Measurements from ENCODE around the gene SPOCK1.

The SPOCK1 gene

GRCh38 chr5:137217599-137218200 lies 281.4 kb downstream of the SPOCK1 start:
- no peaks in the 10 kb centered on the region for H3K4me1 ChIP-seq (ENCODE audit: control insufficient read depth in 1 of 2, insufficient read depth in 2 of 2, low read length in 2 of 2)
- H3K27ac ChIP-seq (ENCODE audit: low read depth, low read length): no peak overlapping the region

GRCh38 chr5:137216976-137217598 lies 282.0 kb downstream of the SPOCK1 start:
- no peak overlapping the region for H3K27ac ChIP-seq (ENCODE audit: low read depth, low read length)
- no peak overlapping the region for H3K9ac ChIP-seq (ENCODE audit: low read depth in 1 of 2, low read length in 2 of 2)

More at GRCh38 chr5:137217599-137218200, 281.4 kb downstream of the SPOCK1 start:
- Histone ChIP-seq H3K36me3 (ENCODE audit: control insufficient read depth in 1 of 2, insufficient read depth in 2 of 2, low read length in 2 of 2) (no peaks in the 10 kb centered on the region), H3K9me3 (ENCODE audit: control insufficient read depth in 1 of 2, low read length in 2 of 2) (no peaks in the 10 kb centered on the region), H3K27me3 (ENCODE audit: control insufficient read depth in 1 of 2, insufficient read depth in 2 of 2, low read length in 2 of 2) (no peaks in the 10 kb centered on the region), H3K9ac (ENCODE audit: low read depth in 1 of 2, low read length in 2 of 2) (no peak overlapping the region), H3K4me3 (ENCODE audit: low read depth in 1 of 2, low read length in 2 of 2) (no peak overlapping the region)

GRCh38 chr5:137215780-137216179 lies 283.3 kb downstream of the SPOCK1 start:
- Histone ChIP-seq H3K27me3 (ENCODE audit: control insufficient read depth in 1 of 2, insufficient read depth in 2 of 2, low read length in 2 of 2) (no peaks in the 10 kb centered on the region), H3K4me3 (ENCODE audit: low read depth in 1 of 2, low read length in 2 of 2) (no peak overlapping the region), H3K4me1 (ENCODE audit: control insufficient read depth in 1 of 2, insufficient read depth in 2 of 2, low read length in 2 of 2) (no peaks in the 10 kb centered on the region), H3K36me3 (ENCODE audit: control insufficient read depth in 1 of 2, insufficient read depth in 2 of 2, low read length in 2 of 2) (no peaks in the 10 kb centered on the region), H3K27ac (ENCODE audit: low read depth, low read length) (no peak overlapping the region), H3K9me3 (ENCODE audit: control insufficient read depth in 1 of 2, low read length in 2 of 2) (no peaks in the 10 kb centered on the region), H3K9ac (ENCODE audit: low read depth in 1 of 2, low read length in 2 of 2) (no peak overlapping the region)

More at GRCh38 chr5:137216976-137217598, 282.0 kb downstream of the SPOCK1 start:
- Histone ChIP-seq H3K4me3 (ENCODE audit: low read depth in 1 of 2, low read length in 2 of 2) (no peak overlapping the region), H3K4me1 (ENCODE audit: control insufficient read depth in 1 of 2, insufficient read depth in 2 of 2, low read length in 2 of 2) (no peaks in the 10 kb centered on the region), H3K27me3 (ENCODE audit: control insufficient read depth in 1 of 2, insufficient read depth in 2 of 2, low read length in 2 of 2) (no peaks in the 10 kb centered on the region), H3K9me3 (ENCODE audit: control insufficient read depth in 1 of 2, low read length in 2 of 2) (no peaks in the 10 kb centered on the region), H3K36me3 (ENCODE audit: control insufficient read depth in 1 of 2, insufficient read depth in 2 of 2, low read length in 2 of 2) (no peaks in the 10 kb centered on the region)

- no peaks in the 10 kb centered on the region for H3K4me1 ChIP-seq (ENCODE audit: control insufficient read depth in 1 of 2, insufficient read depth in 2 of 2, low read length in 2 of 2)
- no peaks in the 10 kb centered on the region for H3K27me3 ChIP-seq (ENCODE audit: control insufficient read depth in 1 of 2, insufficient read depth in 2 of 2, low read length in 2 of 2)
- H3K9ac ChIP-seq (ENCODE audit: low read depth in 1 of 2, low read length in 2 of 2): no peak overlapping the region
- no peak overlapping the region for H3K27ac ChIP-seq (ENCODE audit: low read depth, low read length)
- H3K9me3 ChIP-seq (ENCODE audit: control insufficient read depth in 1 of 2, low read length in 2 of 2): no peaks in the 10 kb centered on the region
- no peak overlapping the region for H3K4me3 ChIP-seq (ENCODE audit: low read depth in 1 of 2, low read length in 2 of 2)
- H3K36me3 ChIP-seq (ENCODE audit: control insufficient read depth in 1 of 2, insufficient read depth in 2 of 2, low read length in 2 of 2): no peaks in the 10 kb centered on the region
Measured at GRCh38 chr5:137215261-137215660, 283.9 kb downstream of the SPOCK1 start.

GRCh38 chr5:137214446-137215189 lies 284.5 kb downstream of the SPOCK1 start:
- no peaks in the 10 kb centered on the region for H3K4me1 ChIP-seq (ENCODE audit: control insufficient read depth in 1 of 2, insufficient read depth in 2 of 2, low read length in 2 of 2)
- no peak overlapping the region for H3K9ac ChIP-seq (ENCODE audit: low read depth in 1 of 2, low read length in 2 of 2)
- H3K9me3 ChIP-seq (ENCODE audit: control insufficient read depth in 1 of 2, low read length in 2 of 2): no peaks in the 10 kb centered on the region
- no peak overlapping the region for H3K27ac ChIP-seq (ENCODE audit: low read depth, low read length)
- H3K36me3 ChIP-seq (ENCODE audit: control insufficient read depth in 1 of 2, insufficient read depth in 2 of 2, low read length in 2 of 2): no peaks in the 10 kb centered on the region
- no peak overlapping the region for H3K4me3 ChIP-seq (ENCODE audit: low read depth in 1 of 2, low read length in 2 of 2)
- H3K27me3 ChIP-seq (ENCODE audit: control insufficient read depth in 1 of 2, insufficient read depth in 2 of 2, low read length in 2 of 2): no peaks in the 10 kb centered on the region

GRCh38 chr5:137212471-137212870 lies 286.7 kb downstream of the SPOCK1 start:
- H3K4me1 ChIP-seq (ENCODE audit: control insufficient read depth in 1 of 2, insufficient read depth in 2 of 2, low read length in 2 of 2): no peaks in the 10 kb centered on the region
- no peaks in the 10 kb centered on the region for H3K27me3 ChIP-seq (ENCODE audit: control insufficient read depth in 1 of 2, insufficient read depth in 2 of 2, low read length in 2 of 2)
- no peak overlapping the region for H3K27ac ChIP-seq (ENCODE audit: low read depth, low read length)
- no peaks in the 10 kb centered on the region for H3K9me3 ChIP-seq (ENCODE audit: control insufficient read depth in 1 of 2, low read length in 2 of 2)
- H3K4me3 ChIP-seq (ENCODE audit: low read depth in 1 of 2, low read length in 2 of 2): no peak overlapping the region
- no peaks in the 10 kb centered on the region for H3K36me3 ChIP-seq (ENCODE audit: control insufficient read depth in 1 of 2, insufficient read depth in 2 of 2, low read length in 2 of 2)
- no peak overlapping the region for H3K9ac ChIP-seq (ENCODE audit: low read depth in 1 of 2, low read length in 2 of 2)

- no peaks in the 10 kb centered on the region for H3K4me1 ChIP-seq (ENCODE audit: control insufficient read depth in 1 of 2, insufficient read depth in 2 of 2, low read length in 2 of 2)
- H3K36me3 ChIP-seq (ENCODE audit: control insufficient read depth in 1 of 2, insufficient read depth in 2 of 2, low read length in 2 of 2): no peaks in the 10 kb centered on the region
- no peaks in the 10 kb centered on the region for H3K27me3 ChIP-seq (ENCODE audit: control insufficient read depth in 1 of 2, insufficient read depth in 2 of 2, low read length in 2 of 2)
- no peaks in the 10 kb centered on the region for H3K9me3 ChIP-seq (ENCODE audit: control insufficient read depth in 1 of 2, low read length in 2 of 2)
- H3K27ac ChIP-seq (ENCODE audit: low read depth, low read length): no peak overlapping the region
- no peak overlapping the region for H3K4me3 ChIP-seq (ENCODE audit: low read depth in 1 of 2, low read length in 2 of 2)
- H3K9ac ChIP-seq (ENCODE audit: low read depth in 1 of 2, low read length in 2 of 2): no peak overlapping the region
Measured at GRCh38 chr5:137209232-137209809, 289.8 kb downstream of the SPOCK1 start.

- no peaks in the 10 kb centered on the region for H3K27me3 ChIP-seq (ENCODE audit: control insufficient read depth in 1 of 2, insufficient read depth in 2 of 2, low read length in 2 of 2)
Measured at GRCh38 chr5:137207023-137207760, 291.9 kb downstream of the SPOCK1 start.

GRCh38 chr5:137206030-137206715 lies 293.0 kb downstream of the SPOCK1 start:
- no peak overlapping the region for H3K27ac ChIP-seq (ENCODE audit: low read depth, low read length)
- H3K27me3 ChIP-seq (ENCODE audit: control insufficient read depth in 1 of 2, insufficient read depth in 2 of 2, low read length in 2 of 2): no peaks in the 10 kb centered on the region
- H3K36me3 ChIP-seq (ENCODE audit: control insufficient read depth in 1 of 2, insufficient read depth in 2 of 2, low read length in 2 of 2): no peaks in the 10 kb centered on the region
- no peak overlapping the region for H3K4me3 ChIP-seq (ENCODE audit: low read depth in 1 of 2, low read length in 2 of 2)
- no peaks in the 10 kb centered on the region for H3K4me1 ChIP-seq (ENCODE audit: control insufficient read depth in 1 of 2, insufficient read depth in 2 of 2, low read length in 2 of 2)
- no peaks in the 10 kb centered on the region for H3K9me3 ChIP-seq (ENCODE audit: control insufficient read depth in 1 of 2, low read length in 2 of 2)
- no peak overlapping the region for H3K9ac ChIP-seq (ENCODE audit: low read depth in 1 of 2, low read length in 2 of 2)

More at GRCh38 chr5:137207023-137207760, 291.9 kb downstream of the SPOCK1 start:
- Histone ChIP-seq H3K4me3 (ENCODE audit: low read depth in 1 of 2, low read length in 2 of 2) (no peak overlapping the region), H3K36me3 (ENCODE audit: control insufficient read depth in 1 of 2, insufficient read depth in 2 of 2, low read length in 2 of 2) (no peaks in the 10 kb centered on the region), H3K4me1 (ENCODE audit: control insufficient read depth in 1 of 2, insufficient read depth in 2 of 2, low read length in 2 of 2) (no peaks in the 10 kb centered on the region), H3K9ac (ENCODE audit: low read depth in 1 of 2, low read length in 2 of 2) (no peak overlapping the region), H3K27ac (ENCODE audit: low read depth, low read length) (no peak overlapping the region), H3K9me3 (ENCODE audit: control insufficient read depth in 1 of 2, low read length in 2 of 2) (no peaks in the 10 kb centered on the region)

Measured in duodenal mucosa (tissue), 2 donors.